Measurements from ENCODE around the gene GTF3C4. TPM values are rescaled to one million over a fixed set of nuclear protein-coding genes. Genes with fewer than 3 reads are reported as not detected.

Gene GTF3C4
- total and polyA plus RNA-seq, 2 of the 8 experiments (the other 6 are each of a cell fraction or from before 2014, with no cell fraction given), result 6.8 to 39.2 TPM

GRCh38 chr9:132648685-132649084 is 21.6 kb upstream of the GTF3C4 start (continued):
- TF ChIP-seq CHD7 (IDR thresholded peaks at IDR 0.05; ENCODE audit: insufficient replicate concordance, low read length), result no peak
- TF ChIP-seq CTBP2 (IDR thresholded peaks at IDR 0.05; ENCODE audit: borderline replicate concordance, insufficient read depth, insufficient read length, low read length), result no peak
- no peak for TF ChIP-seq CREB1 (IDR thresholded peaks at IDR 0.05)
- no peak for TF ChIP-seq RFX5 (IDR thresholded peaks at IDR 0.05; ENCODE audit: borderline replicate concordance, low read depth, low read length)
- no peak for TF ChIP-seq TEAD4 (IDR thresholded peaks at IDR 0.05; ENCODE audit: low read depth, low read length)
- no peak for TF ChIP-seq TCF12 (IDR thresholded peaks at IDR 0.05; ENCODE audit: low read depth, low read length)
- TF ChIP-seq HDAC2 (IDR thresholded peaks at IDR 0.05; ENCODE audit: borderline replicate concordance in 1 of 2, low read depth in 2 of 2, low read length in 2 of 2), result no peak
- TF ChIP-seq SP2 (IDR thresholded peaks at IDR 0.05; ENCODE audit: low read length), result no peak

Measured in H1 (cell line).